HS-5 (cell line): ENCODE measurements around the gene ADRA2C.

Experiments used
- DNase-seq: peaks from one replicate; pipeline ENCODE4 v3.0.0-alpha.2; 2012; ENCODE audit warnings: low read depth

ADRA2C gene

GRCh38 chr4:3733195-3733594 lies 33.0 kb upstream of the ADRA2C start:
- no peak for DNase-seq

- DNase-seq = no peak
Measured at GRCh38 chr4:3735196-3735595, 31.0 kb upstream of the ADRA2C start.

- no peak for DNase-seq
Measured at GRCh38 chr4:3736290-3736689, 29.9 kb upstream of the ADRA2C start.

- DNase-seq = no peak
Measured at GRCh38 chr4:3736806-3737205, 29.4 kb upstream of the ADRA2C start.

GRCh38 chr4:3739577-3739976 lies 26.6 kb upstream of the ADRA2C start:
- DNase-seq = no peak

- DNase-seq = no peak
Measured at GRCh38 chr4:3740256-3740655, 25.9 kb upstream of the ADRA2C start.

GRCh38 chr4:3741217-3742011 lies 24.8 kb upstream of the ADRA2C start:
- DNase-seq = no peak

- no peak for DNase-seq
Measured at GRCh38 chr4:3742610-3743009, 23.6 kb upstream of the ADRA2C start.

- no peak for DNase-seq
Measured at GRCh38 chr4:3744232-3744631, 22.0 kb upstream of the ADRA2C start.

GRCh38 chr4:3744901-3745300 lies 21.3 kb upstream of the ADRA2C start:
- no peak for DNase-seq

GRCh38 chr4:3745886-3746656 lies 20.1 kb upstream of the ADRA2C start:
- DNase-seq = no peak

- no peak for DNase-seq
Measured at GRCh38 chr4:3746701-3747580, 19.2 kb upstream of the ADRA2C start.

- DNase-seq = no peak
Measured at GRCh38 chr4:3747581-3747904, 18.6 kb upstream of the ADRA2C start.

GRCh38 chr4:3748136-3748898 lies 17.9 kb upstream of the ADRA2C start:
- DNase-seq = no peak

GRCh38 chr4:3749081-3749480 lies 17.1 kb upstream of the ADRA2C start:
- no peak for DNase-seq

GRCh38 chr4:3750334-3750733 lies 15.9 kb upstream of the ADRA2C start:
- no peak for DNase-seq

- DNase-seq = no peak
Measured at GRCh38 chr4:3752022-3752421, 14.2 kb upstream of the ADRA2C start.

GRCh38 chr4:3753726-3754412 lies 12.3 kb upstream of the ADRA2C start:
- DNase-seq = no peak

GRCh38 chr4:3756343-3757059 lies 9.7 kb upstream of the ADRA2C start:
- DNase-seq = no peak

GRCh38 chr4:3759236-3759635 lies 6.9 kb upstream of the ADRA2C start:
- no peak for DNase-seq

- no peak for DNase-seq
Measured at GRCh38 chr4:3760346-3760745, 5.8 kb upstream of the ADRA2C start.
